ENCODE measurements around the gene SDSL. TPM values are rescaled to one million over a fixed set of nuclear protein-coding genes. Genes with fewer than 3 reads are reported as not detected.

Gene SDSL
- total RNA-seq, 1 donor from 2014 or later, result 1.6 TPM

GRCh38 chr12:113449299-113449698, 27.1 kb downstream of the SDSL start:
- no peak for DNase-seq

DNA sequence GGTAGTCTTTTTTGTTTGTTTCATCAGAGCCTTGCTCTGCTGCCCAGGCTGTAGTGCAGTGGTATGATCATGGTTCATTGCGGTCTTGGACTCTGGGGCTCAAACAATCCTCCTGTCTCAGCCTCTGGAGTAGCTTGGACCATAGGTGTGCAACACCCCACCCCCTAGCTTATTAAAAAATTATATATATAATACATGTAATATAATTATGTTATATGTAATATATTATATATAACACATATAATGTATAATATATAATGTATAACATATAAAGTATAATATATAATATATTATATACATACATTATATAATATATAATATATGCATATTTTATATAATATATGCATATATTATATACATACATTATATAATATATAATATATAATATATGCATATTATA, 27.7 kb downstream of the SDSL start:
- no peak for DNase-seq

GRCh38 chr12:113452458-113452857, 30.3 kb downstream of the SDSL start:
- no peak for DNase-seq

GRCh38 chr12:113453330-113453729, 31.1 kb downstream of the SDSL start:
- no peak for DNase-seq

GRCh38 chr12:113456199-113456598, 34.0 kb downstream of the SDSL start:
- no peak for DNase-seq

DNA sequence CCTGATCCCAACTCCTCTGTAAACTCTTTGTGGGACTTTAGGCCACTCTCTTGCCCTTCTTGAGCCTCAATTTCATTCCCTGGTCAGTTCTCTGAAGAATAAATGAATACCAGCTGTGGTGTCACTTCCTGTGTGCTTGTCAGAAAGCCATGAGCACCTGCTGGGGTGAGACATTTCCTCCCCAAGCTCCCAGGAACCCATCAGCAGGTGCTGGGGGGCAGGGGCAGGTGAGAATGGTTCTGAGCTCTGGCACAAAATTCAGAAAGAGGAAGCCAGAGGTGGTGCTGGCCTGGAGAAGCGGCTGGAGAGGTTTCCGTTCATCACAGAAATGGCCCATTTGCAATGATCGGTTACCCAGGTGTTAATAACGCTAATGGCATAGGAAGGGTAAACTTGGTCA, 34.6 kb downstream of the SDSL start:
- no peak for DNase-seq

- DNase-seq, result no peak
Observed at GRCh38 chr12:113457185-113457584, 35.0 kb downstream of the SDSL start.

GRCh38 chr12:113457710-113458109, 35.5 kb downstream of the SDSL start:
- no peak for DNase-seq

DNA sequence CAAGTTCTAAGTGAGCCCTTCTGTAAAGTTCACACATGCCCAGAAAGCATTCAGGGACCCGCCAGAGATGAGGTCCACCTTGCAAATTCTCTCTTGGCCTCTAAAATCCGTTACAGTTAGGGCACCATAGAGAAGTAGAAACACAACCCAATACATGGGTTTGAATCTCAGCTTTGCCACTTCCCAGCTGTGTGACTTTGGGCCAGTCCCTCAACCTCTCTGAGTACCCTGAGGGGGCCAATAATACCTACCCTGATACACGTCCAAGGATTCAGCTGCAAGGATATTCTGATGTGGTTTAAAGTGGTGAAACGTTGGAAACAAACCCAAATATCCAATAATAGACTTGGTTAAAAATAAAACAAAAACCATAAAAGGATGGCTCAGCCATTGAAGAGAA, 37.8 kb downstream of the SDSL start:
- DNase-seq, result no peak

- DNase-seq, result no peak
Observed at GRCh38 chr12:113461666-113462065, 39.5 kb downstream of the SDSL start.

DNA sequence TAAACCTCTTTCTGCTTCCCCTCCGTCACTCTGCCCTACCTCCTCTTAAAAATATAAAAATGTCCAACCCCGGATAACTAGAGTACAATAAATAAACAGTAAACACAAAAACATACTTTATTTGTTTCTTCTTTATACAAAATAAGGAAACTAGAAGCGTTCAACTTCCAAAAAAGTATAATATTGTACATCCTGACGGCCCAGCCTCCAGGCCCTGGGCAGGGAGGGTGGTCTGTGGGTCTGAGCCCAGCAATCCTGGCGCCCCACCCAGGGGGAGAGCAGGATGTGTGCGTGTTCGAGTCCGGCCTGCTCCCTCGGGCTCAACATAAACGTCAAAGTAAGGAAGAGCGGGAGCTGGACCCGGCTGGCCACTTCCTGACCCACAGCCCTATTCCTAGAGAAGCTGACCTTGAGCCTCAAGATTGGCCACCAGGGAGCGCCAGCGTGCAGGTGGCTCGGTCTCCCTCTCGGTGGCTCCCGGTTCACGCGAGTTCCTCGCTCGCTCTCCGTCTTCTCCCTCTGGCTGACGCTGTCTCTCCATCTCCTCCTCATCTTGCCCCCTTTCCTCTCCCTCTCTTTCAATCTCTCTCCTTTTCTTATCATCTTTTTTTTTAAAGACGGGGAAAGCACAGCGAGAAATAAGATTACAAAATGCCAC, 40.1 kb downstream of the SDSL start:
- DNase-seq, result peak; percentile 12

DNA sequence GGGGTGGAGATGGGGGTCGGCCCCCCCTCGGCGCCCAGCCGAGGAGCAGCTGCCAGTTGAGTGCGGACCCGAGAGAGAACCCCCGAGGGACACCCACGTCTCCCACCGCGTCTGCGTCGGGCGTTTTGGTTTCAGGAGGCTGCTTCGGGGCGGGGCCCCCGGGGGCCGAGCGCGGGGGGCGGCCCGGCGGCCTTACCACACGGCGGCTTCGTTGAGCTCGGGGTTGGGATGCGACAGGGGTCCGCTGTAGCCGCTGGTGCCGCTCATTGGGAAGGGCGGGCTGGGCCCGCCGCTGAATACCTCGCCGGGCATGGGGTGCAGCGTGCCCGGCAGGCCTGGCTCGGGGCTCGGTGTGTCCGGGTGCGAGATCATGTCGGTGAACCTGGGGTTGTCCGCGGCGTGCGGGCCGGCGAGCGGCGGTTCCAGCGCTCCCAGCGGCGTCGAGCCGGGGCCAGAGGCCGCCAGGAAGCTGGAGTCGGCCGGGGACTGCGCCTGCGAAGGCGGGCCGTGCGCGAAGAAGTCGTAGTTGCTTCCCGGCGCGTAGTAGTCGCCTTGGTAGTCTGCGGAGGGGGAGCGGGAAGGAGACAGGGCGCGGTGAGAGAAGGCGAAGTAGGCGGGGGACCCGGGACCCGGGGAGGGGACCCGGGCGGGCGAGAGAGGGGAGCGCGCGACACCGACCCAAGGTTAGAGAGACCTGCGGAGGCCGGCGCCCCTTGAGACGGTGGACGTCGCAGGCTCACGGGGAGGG, 41.0 kb downstream of the SDSL start:
- no peak for DNase-seq

- no peak for DNase-seq
Observed at GRCh38 chr12:113463746-113464451, 41.7 kb downstream of the SDSL start.

GRCh38 chr12:113464452-113464775, 42.2 kb downstream of the SDSL start:
- no peak for DNase-seq

GRCh38 chr12:113464852-113465719, 42.9 kb downstream of the SDSL start:
- DNase-seq, result no peak

- no peak for DNase-seq
Observed at GRCh38 chr12:113465808-113466453, 43.8 kb downstream of the SDSL start.

DNA sequence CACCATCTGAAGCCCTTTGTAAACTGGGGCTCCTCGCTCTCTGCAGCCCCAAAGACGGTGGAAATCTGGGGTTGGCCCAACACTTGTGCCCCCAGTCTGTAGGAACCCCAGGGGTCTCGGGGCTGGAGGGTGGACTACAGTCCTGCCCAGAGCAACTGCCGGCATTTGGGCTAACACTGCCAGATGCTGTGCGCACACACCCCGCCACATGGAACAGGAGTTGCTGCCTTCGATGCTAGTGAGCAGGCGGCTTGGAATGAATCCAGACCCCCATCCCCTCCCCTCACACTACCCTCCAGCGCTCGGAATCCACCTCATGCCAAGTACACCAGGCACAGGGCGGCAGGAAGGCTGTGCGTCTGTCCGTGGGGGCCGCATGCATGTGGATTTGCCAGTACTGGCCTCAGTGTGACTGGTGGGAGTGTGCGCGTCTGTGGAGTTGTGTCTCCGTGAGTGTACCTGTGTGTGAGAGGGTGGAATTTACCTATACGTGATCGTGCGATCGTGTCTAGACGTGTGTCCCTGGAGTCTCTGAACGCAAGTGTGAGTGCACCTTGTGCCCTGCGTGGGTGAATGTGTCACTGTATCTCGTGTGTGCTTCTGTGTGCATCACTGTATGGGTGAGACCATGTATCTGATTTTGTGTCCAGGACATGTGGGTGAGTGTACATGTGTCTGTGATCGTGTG, 44.4 kb downstream of the SDSL start:
- no peak for DNase-seq

DNA sequence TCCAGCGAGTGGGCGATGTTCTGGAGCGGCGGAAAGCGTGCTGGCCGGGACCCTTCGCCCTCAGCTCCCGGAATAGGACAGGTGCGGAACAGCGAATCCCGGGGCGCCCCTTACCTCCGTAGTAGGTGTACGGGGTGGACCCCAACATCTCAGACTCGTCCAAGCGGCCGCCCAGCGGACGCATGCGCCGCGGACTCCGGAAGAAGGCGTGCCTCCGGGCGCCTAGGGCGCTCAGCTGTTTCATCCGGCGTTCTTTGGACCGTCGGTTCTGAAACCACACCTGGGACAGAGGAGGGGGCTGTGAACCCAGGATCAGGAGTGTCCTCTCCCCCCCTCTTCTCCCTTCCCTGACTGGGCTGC, 44.9 kb downstream of the SDSL start:
- DNase-seq, result no peak

DNA sequence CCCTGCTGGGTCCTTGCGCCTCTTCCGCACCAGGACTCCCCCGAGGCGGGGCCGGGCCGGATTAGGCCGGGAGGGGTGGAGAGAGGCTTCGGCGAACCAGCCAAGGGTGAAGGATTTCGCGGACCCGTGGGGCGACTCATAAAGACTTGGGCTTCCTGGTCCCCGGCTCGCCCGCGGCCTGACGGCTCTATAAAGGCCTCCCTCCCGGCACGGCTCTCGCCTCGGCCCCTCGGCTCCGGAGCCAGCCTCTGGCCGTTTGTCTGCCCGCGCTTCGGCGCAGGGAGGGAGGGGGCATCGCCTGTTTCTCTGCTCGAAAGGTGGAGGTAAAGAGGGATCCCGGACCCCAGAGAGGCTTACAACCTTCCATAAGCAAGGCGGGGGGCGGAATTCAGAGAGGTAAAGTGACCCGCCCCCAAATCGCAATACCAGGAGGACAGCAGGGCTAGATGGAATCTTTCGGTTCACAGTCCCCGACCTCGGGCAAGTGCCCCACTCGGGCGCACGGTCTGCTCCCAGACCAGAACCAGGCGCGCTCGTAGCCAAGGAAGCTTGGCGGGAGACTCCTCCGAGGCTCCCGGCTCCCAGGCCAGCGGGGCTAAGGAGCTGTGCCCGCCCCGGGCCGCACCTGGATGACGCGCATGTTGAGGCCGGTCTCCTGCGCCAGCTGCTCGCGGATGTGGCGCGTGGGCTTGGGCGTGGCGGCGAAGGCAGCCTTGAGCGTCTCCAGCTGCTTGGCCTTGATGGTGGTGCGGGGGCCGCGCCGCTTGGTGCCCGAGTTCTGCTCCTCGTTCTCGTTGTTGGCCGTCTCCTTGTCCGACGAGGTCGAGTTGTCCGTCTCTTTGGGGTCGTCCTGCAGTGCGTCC, 45.6 kb downstream of the SDSL start:
- no peak for DNase-seq

DNA sequence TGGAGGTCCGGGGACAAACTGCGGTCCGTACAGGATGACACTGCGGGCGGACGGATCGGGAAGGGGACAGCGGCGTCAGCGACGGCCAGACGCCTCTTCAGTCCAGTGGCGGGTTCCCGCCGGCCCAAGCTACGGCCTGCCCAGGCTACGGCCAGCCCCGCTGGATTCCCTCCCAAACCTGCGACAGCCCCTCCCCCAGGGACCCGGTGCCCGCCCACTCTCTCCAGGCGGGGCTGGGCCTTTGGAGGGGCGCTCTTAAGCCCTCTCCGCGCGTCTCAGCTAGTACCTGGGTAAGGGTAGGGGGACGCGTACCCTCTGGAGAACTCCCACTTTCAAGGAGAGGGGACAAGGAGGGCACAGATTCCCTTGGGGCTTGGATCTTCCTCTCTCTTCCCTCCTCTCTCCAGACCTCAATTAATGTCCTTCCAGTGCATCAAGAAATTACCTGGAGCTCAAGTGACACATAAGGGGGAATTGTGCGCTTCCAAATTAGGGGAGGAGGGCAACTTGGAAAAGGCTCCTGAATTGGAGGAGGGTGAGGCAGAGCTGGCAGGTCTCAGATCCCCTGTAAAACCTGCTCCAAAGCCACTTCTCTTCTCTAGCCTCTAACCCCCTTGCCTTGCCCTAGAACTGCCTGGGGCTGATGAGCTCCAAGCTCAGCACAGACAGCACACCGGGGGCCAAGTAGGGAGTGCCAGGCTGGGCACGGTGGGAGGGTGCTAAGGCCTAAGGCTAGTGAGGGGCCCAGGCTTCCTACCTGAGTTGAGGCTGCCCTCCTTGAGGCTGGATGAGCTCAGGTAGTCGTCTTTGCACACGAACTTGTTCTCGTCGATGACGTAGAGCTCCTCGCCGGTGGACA, 46.4 kb downstream of the SDSL start:
- DNase-seq, result no peak

Data from occipital lobe (tissue), 2 donors.